H9 (cell line): ENCODE measurements around the gene GRK3. TPM values are rescaled to one million over a fixed set of nuclear protein-coding genes. Genes with fewer than 3 reads are reported as not detected.
A peak's percentile ranks its signal among the peaks of the same experiment; 100 is the strongest.

Experiments used
- DNase-seq: peaks from one replicate; pipeline ENCODE4 v3.0.0-alpha.2; 2017
- H2AFZ ChIP-seq: one replicate; pipeline ENCODE4 v1.6.1; 2013; ENCODE audit warnings: mild to moderate bottlenecking, low read length, control low read depth, moderate library complexity
- H2AK5ac ChIP-seq: 2 replicates; pipeline ENCODE4 v1.6.1; 2013; ENCODE audit warnings: low read length, control low read depth, mixed read lengths; ENCODE audit not compliant: insufficient read length
- H2BK120ac ChIP-seq: one replicate; pipeline ENCODE4 v1.6.1; 2013; ENCODE audit warnings: low read depth, mild to moderate bottlenecking, low read length, control low read depth, inconsistent platforms; ENCODE audit not compliant: poor library complexity, severe bottlenecking
- H2BK12ac ChIP-seq: 2 replicates; pipeline ENCODE4 v1.6.1; 2013; ENCODE audit warnings: low read length, control low read depth, mixed read lengths, low read depth; ENCODE audit not compliant: insufficient read length
- H2BK15ac ChIP-seq: 2 replicates; pipeline ENCODE4 v1.6.1; 2013; ENCODE audit warnings: low read depth, low read length, control low read depth
- H2BK20ac ChIP-seq: one replicate; pipeline ENCODE4 v1.6.1; 2013; ENCODE audit warnings: low read depth, mild to moderate bottlenecking, low read length, control low read depth, inconsistent platforms; ENCODE audit not compliant: poor library complexity, severe bottlenecking
- H2BK5ac ChIP-seq: 2 replicates; pipeline ENCODE4 v1.6.1; 2013; ENCODE audit warnings: low read length, control low read depth, mixed read lengths; ENCODE audit not compliant: insufficient read length
- H3K14ac ChIP-seq: 2 replicates; pipeline ENCODE4 v1.6.1; 2013; ENCODE audit warnings: low read length, control low read depth; ENCODE audit not compliant: insufficient read depth
- H3K18ac ChIP-seq: 2 replicates; pipeline ENCODE4 v1.6.1; 2013; ENCODE audit warnings: low read depth, mild to moderate bottlenecking, mixed read lengths, low read length, control low read depth; ENCODE audit not compliant: insufficient read length
- H3K23ac ChIP-seq: 2 replicates; pipeline ENCODE4 v1.6.1; 2013; ENCODE audit warnings: low read length, control low read depth, mixed read lengths, low read depth; ENCODE audit not compliant: insufficient read length
- H3K23me2 ChIP-seq: 2 replicates; pipeline ENCODE4 v1.6.1; 2013; ENCODE audit warnings: low read depth, mild to moderate bottlenecking, mixed read lengths, low read length, control low read depth; ENCODE audit not compliant: insufficient read length, poor library complexity, severe bottlenecking
- H3K27ac ChIP-seq: 2 replicates; pipeline ENCODE4 v1.5.1; 2013; ENCODE audit warnings: low read length, control low read depth, mixed read lengths, low read depth; ENCODE audit not compliant: insufficient read length
- H3K27me3 ChIP-seq: 2 replicates; pipeline ENCODE4 v1.6.1; 2013; ENCODE audit warnings: low read length, control low read depth, inconsistent platforms; ENCODE audit not compliant: insufficient read depth
- H3K4ac ChIP-seq: 2 replicates; pipeline ENCODE4 v1.6.1; 2013; ENCODE audit warnings: low read depth, mild to moderate bottlenecking, control low read depth, inconsistent platforms, low read length, moderate library complexity
- H3K4me1 ChIP-seq: 2 replicates; pipeline ENCODE4 v1.6.1; 2013; ENCODE audit warnings: low read length, control low read depth, inconsistent platforms; ENCODE audit not compliant: insufficient read depth
- H3K4me2 ChIP-seq: 2 replicates; pipeline ENCODE4 v1.6.1; 2013; ENCODE audit warnings: low read length, control low read depth, mixed read lengths; ENCODE audit not compliant: insufficient read length, insufficient read depth
- H3K56ac ChIP-seq: 2 replicates; pipeline ENCODE4 v1.6.1; 2013; ENCODE audit warnings: low read depth, mild to moderate bottlenecking, mixed read lengths, low read length, control low read depth; ENCODE audit not compliant: insufficient read length
- H3K79me1 ChIP-seq: 2 replicates; pipeline ENCODE4 v1.6.1; 2013; ENCODE audit warnings: low read depth, mild to moderate bottlenecking, moderate library complexity, low read length, control low read depth, inconsistent platforms; ENCODE audit not compliant: insufficient read depth, poor library complexity, severe bottlenecking
- H3K79me2 ChIP-seq: 2 replicates; pipeline ENCODE4 v1.6.1; 2013; ENCODE audit warnings: low read length, control low read depth, inconsistent platforms; ENCODE audit not compliant: insufficient read depth
- H3K9ac ChIP-seq: 2 replicates; pipeline ENCODE4 v1.6.1; 2013; ENCODE audit warnings: low read length, control low read depth, mixed read lengths; ENCODE audit not compliant: insufficient read length; ENCODE audit errors: extremely low read depth
- H3K9me3 ChIP-seq: one replicate; pipeline ENCODE4 v1.6.1; 2013; ENCODE audit warnings: low read depth, low read length, inconsistent platforms; ENCODE audit not compliant: control insufficient read depth
- H3T11ph ChIP-seq: one replicate; pipeline ENCODE4 v1.6.1; 2013; ENCODE audit warnings: mild to moderate bottlenecking, low read length, control low read depth, inconsistent platforms
- H4K20me1 ChIP-seq: one replicate; pipeline ENCODE4 v1.6.1; 2013; ENCODE audit not compliant: control insufficient read depth, insufficient read length, insufficient read depth
- H4K5ac ChIP-seq: 2 replicates; pipeline ENCODE4 v1.6.1; 2013; ENCODE audit warnings: low read depth, mild to moderate bottlenecking, mixed read lengths, low read length, control low read depth; ENCODE audit not compliant: insufficient read length
- H4K8ac ChIP-seq: replicated peaks from 2 replicates; pipeline ENCODE4 v1.6.1; 2013; ENCODE audit warnings: low read length, control low read depth, mixed read lengths, low read depth; ENCODE audit not compliant: insufficient read length
- H4K91ac ChIP-seq: 2 replicates; pipeline ENCODE4 v1.6.1; 2013; ENCODE audit warnings: low read depth, mild to moderate bottlenecking, moderate library complexity, mixed read lengths, low read length, control low read depth; ENCODE audit not compliant: insufficient read length
- H3K27ac Mint-ChIP-seq, 3 experiments: 2 replicates in 2 of 3; 3 replicates in 1 of 3; pipeline ENCODE4 v1.8.0; 2020 to 2021; ENCODE audit warnings: mixed read lengths in 3 of 3, mild to moderate bottlenecking in 1 of 3, moderate library complexity in 1 of 3
- H3K27me3 Mint-ChIP-seq: 2 replicates; pipeline ENCODE4 v1.8.0; 2021; ENCODE audit warnings: low read depth, mild to moderate bottlenecking, moderate library complexity, mixed read lengths
- H3K36me3 Mint-ChIP-seq, 3 experiments: 2 replicates in 2 of 3; 3 replicates in 1 of 3; pipeline ENCODE4 v1.8.0; 2020 to 2021; ENCODE audit warnings: low read depth in 3 of 3, mixed read lengths in 3 of 3; ENCODE audit not compliant: insufficient read depth in 1 of 3
- H3K4me1 Mint-ChIP-seq, 2 experiments: 2 replicates each; pipeline ENCODE4 v1.8.0; 2020; ENCODE audit warnings: mixed read lengths in 2 of 2
- H3K4me3 Mint-ChIP-seq, 2 experiments: 2 replicates in 1 of 2; 3 replicates in 1 of 2; pipeline ENCODE4 v1.8.0; 2020 to 2021; ENCODE audit warnings: mild to moderate bottlenecking in 2 of 2, mixed read lengths in 2 of 2, moderate library complexity in 1 of 2
- H3K9me3 Mint-ChIP-seq, 2 experiments: 2 replicates in 1 of 2; 3 replicates in 1 of 2; pipeline ENCODE4 v1.8.0; 2020; ENCODE audit warnings: mild to moderate bottlenecking in 2 of 2, mixed read lengths in 2 of 2, moderate library complexity in 1 of 2
- WGBS: extraction: QIAGEN DNeasy Blood & Tissue Kit; methylation state at CpG from one replicate; pipeline ENCODE4 v1.1.7; 2013; ENCODE audit warnings: missing lambda C conversion rate, low lambda C conversion rate, mixed read lengths; ENCODE audit not compliant: insufficient read length; ENCODE audit errors: extremely low coverage; 5-methylcytosine and 5-hydroxymethylcytosine counted together
- total RNA-seq: library from RNA; stranded (reverse); gene quantifications from 2 replicates; pipeline ENCODE4 v1.2.1, GENCODE V29; 2021
- TF ChIP-seq, protein P1 (sequence below): fragments of 200-600 bp; sonication (generic); conservative IDR thresholded peaks from 3 replicates; pipeline ENCODE4 v1.8.0; 2021; ENCODE audit warnings: antibody characterized with exemption, mild to moderate bottlenecking

The GRK3 gene
- total RNA-seq, 1 experiment from 2014 or later, result 23.9 TPM

DNA sequence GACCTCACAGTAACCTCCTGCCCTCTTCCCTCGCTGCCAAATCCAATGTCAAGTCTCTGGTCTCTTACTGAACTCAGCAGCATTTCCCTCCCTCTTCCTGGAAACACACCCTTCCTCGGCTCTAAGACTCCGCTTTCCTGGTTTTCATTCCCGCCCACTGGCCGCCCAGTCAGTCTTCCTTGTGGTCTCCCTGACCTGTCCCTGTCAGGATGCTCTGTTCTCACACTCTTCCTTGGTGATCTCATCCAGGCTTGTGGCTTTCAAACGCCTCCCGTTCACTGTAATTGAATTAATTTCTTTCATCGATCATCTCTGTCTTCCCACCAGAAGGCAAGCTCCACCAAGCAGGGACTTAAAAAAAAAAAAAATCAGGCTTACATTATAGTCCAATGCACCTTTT lies 211.1 kb downstream of the GRK3 start:
- Histone ChIP-seq H4K91ac (no peak overlapping the region), H3T11ph (no peak overlapping the region), H3K4ac (no peak overlapping the region), H3K4me1 (no peaks in the 10 kb centered on the region), H3K9ac (no peak overlapping the region), H3K9me3 (no peaks in the 10 kb centered on the region), H2BK12ac (no peak overlapping the region), H2BK120ac (no peak overlapping the region), H2BK5ac (no peak overlapping the region), H2BK15ac (no peak overlapping the region), H3K18ac (no peak overlapping the region), H4K20me1 (no peaks in the 10 kb centered on the region), H3K79me1 (no peaks in the 10 kb centered on the region), H3K23ac (no peak overlapping the region), H3K23me2 (no peaks in the 10 kb centered on the region), H2AK5ac (no peak overlapping the region), H2AFZ (no peak overlapping the region), H3K4me2 (no peak overlapping the region), H4K8ac (no peak overlapping the region), H2BK20ac (no peak overlapping the region), H3K79me2 (no peaks in the 10 kb centered on the region), H3K14ac (no peak overlapping the region), H4K5ac (no peak overlapping the region), H3K56ac (no peak overlapping the region), H3K27ac (no peak overlapping the region), H3K27me3 (no peaks in the 10 kb centered on the region)
- Mint-ChIP-seq H3K4me3 (no peak overlapping the region), H3K9me3 (no peaks in the 10 kb centered on the region), H3K27me3 (peaks cover 2% of the 10 kb centered on the region), H3K27ac (no peak overlapping the region; a peak in 1 of 7 replicates), H3K4me1 (peaks cover 5% of the 10 kb centered on the region in 2 experiments), H3K36me3 (no peaks in the 10 kb centered on the region)
- peak; percentile 64 for DNase-seq
- TF ChIP-seq, protein P1, sequence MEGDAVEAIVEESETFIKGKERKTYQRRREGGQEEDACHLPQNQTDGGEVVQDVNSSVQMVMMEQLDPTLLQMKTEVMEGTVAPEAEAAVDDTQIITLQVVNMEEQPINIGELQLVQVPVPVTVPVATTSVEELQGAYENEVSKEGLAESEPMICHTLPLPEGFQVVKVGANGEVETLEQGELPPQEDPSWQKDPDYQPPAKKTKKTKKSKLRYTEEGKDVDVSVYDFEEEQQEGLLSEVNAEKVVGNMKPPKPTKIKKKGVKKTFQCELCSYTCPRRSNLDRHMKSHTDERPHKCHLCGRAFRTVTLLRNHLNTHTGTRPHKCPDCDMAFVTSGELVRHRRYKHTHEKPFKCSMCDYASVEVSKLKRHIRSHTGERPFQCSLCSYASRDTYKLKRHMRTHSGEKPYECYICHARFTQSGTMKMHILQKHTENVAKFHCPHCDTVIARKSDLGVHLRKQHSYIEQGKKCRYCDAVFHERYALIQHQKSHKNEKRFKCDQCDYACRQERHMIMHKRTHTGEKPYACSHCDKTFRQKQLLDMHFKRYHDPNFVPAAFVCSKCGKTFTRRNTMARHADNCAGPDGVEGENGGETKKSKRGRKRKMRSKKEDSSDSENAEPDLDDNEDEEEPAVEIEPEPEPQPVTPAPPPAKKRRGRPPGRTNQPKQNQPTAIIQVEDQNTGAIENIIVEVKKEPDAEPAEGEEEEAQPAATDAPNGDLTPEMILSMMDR, result no peak
- no CpG with 5 or more reads among the region's 8 CpGs for WGBS
